OCI-LY3 (cell line): ENCODE measurements around the gene GRIN2D.
"Not testable (repeated sequence)": the region's sequence is repeated elsewhere in the genome, so short reads cannot be mapped to it uniquely, and the experiment has no call there.

Experiments used
- H2AFZ ChIP-seq: fragments of 200-600, 300-600 bp; shearing (Covaris generic); 2 replicates; pipeline ENCODE4 v1.6.0; 2014; ENCODE audit warnings: antibody characterized with exemption, low read depth, low read length
- H3K27ac ChIP-seq: fragments of 200-600, 300-600 bp; sonication (generic); 2 replicates; pipeline ENCODE4 v1.5.1; 2014; ENCODE audit warnings: mild to moderate bottlenecking, low read length, moderate library complexity, mixed read lengths
- H3K27me3 ChIP-seq: fragments of 200-600, 300-600 bp; sonication (generic); 2 replicates; pipeline ENCODE4 v1.6.1; 2014; ENCODE audit warnings: low read depth, low read length, mixed read lengths
- H3K36me3 ChIP-seq: fragments of 200-600, 300-600 bp; sonication (generic); replicated peaks from 2 replicates; pipeline ENCODE3; 2014; ENCODE audit warnings: low read depth, low read length, mixed read lengths
- H3K4me1 ChIP-seq: fragments of 300-600, 200-600 bp; sonication (generic); 2 replicates; pipeline ENCODE4 v1.6.1; 2014; ENCODE audit warnings: low read length, mixed read lengths
- H3K4me2 ChIP-seq: fragments of 200-600, 300-600 bp; sonication (generic); 2 replicates; pipeline ENCODE4 v1.6.1; 2014; ENCODE audit warnings: low read length, mixed read lengths
- H3K4me3 ChIP-seq: fragments of 300-600, 200-600 bp; sonication (generic); 2 replicates; pipeline ENCODE4 v1.5.1; 2014; ENCODE audit warnings: antibody characterized with exemption, mild to moderate bottlenecking, low read length, moderate library complexity
- H3K79me2 ChIP-seq: fragments of 300-600, 200-600 bp; shearing (Covaris generic); 2 replicates; pipeline ENCODE4 v1.6.1; 2014; ENCODE audit warnings: mild to moderate bottlenecking, low read length, mixed read lengths
- H3K9ac ChIP-seq: fragments of 300-600, 200-600 bp; shearing (Covaris generic); 2 replicates; pipeline ENCODE4 v1.6.0; 2014; ENCODE audit warnings: mild to moderate bottlenecking, low read length, moderate library complexity
- H3K9me3 ChIP-seq: fragments of 200-600, 300-600 bp; shearing (Covaris generic); 2 replicates; pipeline ENCODE4 v1.6.1; 2014; ENCODE audit warnings: low read length, mixed read lengths; ENCODE audit not compliant: insufficient read depth
- H4K20me1 ChIP-seq: fragments of 200-600, 300-600 bp; sonication (generic); 2 replicates; pipeline ENCODE4 v1.6.1; 2016; ENCODE audit warnings: low read length, mixed read lengths; ENCODE audit not compliant: insufficient read depth
- EZH2phosphoT487 ChIP-seq: fragments of 200-600 bp; shearing (Covaris generic); IDR thresholded peaks from 2 replicates; pipeline ENCODE4 v1.6.1; 2018; ENCODE audit warnings: antibody characterized with exemption, mixed run types, low read depth
- TF ChIP-seq, protein P1 (sequence below): fragments of 200-600, 300-600 bp; sonication (generic); IDR thresholded peaks from 2 replicates; pipeline ENCODE4 v1.5.1; 2014; ENCODE audit warnings: antibody characterized with exemption, low read length, low read depth

GRIN2D gene

DNA sequence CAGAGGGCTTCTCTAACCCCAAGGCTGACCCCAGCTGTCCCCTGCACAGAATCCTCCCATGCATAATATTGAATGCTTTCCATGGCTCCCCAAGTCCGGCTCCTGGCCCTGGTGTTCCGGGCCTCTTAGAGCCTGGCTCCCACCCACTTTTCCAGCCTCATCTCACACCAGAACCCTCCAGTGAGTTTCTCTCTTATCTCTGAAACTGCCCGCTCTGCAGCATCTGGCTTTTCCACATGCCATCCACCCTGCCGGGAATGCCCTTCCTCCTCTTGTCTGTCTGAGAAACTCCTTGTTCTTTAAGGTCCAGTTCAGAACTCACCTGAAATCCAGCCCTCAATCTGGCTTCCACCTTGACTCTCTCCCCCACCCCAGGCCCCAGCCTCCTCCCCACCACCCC lies 22.5 kb upstream of the GRIN2D start:
- Histone ChIP-seq H3K9ac (no peak overlapping the region), H3K9me3 (no peaks in the 10 kb centered on the region), H3K27ac (no peak overlapping the region), H4K20me1 (no peaks in the 10 kb centered on the region), H3K79me2 (no peaks in the 10 kb centered on the region), H2AFZ (no peak overlapping the region), H3K4me3 (no peak overlapping the region), H3K36me3 (no peaks in the 10 kb centered on the region), H3K27me3 (no peaks in the 10 kb centered on the region), H3K4me1 (no peaks in the 10 kb centered on the region), H3K4me2 (no peak overlapping the region)
- no peak for TF ChIP-seq EZH2phosphoT487
- TF ChIP-seq, protein P1, sequence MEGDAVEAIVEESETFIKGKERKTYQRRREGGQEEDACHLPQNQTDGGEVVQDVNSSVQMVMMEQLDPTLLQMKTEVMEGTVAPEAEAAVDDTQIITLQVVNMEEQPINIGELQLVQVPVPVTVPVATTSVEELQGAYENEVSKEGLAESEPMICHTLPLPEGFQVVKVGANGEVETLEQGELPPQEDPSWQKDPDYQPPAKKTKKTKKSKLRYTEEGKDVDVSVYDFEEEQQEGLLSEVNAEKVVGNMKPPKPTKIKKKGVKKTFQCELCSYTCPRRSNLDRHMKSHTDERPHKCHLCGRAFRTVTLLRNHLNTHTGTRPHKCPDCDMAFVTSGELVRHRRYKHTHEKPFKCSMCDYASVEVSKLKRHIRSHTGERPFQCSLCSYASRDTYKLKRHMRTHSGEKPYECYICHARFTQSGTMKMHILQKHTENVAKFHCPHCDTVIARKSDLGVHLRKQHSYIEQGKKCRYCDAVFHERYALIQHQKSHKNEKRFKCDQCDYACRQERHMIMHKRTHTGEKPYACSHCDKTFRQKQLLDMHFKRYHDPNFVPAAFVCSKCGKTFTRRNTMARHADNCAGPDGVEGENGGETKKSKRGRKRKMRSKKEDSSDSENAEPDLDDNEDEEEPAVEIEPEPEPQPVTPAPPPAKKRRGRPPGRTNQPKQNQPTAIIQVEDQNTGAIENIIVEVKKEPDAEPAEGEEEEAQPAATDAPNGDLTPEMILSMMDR: no peak

DNA sequence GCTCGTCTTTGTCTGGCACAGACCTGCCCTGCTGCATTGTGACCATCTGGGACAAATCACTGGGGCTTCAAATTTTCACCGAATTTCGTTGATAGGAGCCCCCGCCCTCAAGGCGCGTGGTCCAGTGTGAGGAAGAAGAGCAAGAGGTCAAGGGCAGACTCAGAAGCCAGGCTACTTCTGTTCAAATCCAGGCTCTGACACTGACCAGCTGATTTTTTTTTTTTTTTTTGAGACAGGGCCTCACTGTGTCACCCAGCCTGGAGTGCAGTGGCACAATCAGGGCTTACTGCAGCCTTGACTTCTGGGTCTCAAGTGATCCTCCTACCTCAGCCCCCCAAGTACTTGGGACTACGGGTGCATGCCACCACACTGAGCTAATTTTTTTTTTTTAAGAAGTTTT lies 22.1 kb upstream of the GRIN2D start:
- Histone ChIP-seq H3K27ac (no peak overlapping the region), H3K36me3 (no peaks in the 10 kb centered on the region), H3K4me3 (no peak overlapping the region), H3K9me3 (no peaks in the 10 kb centered on the region), H3K27me3 (no peaks in the 10 kb centered on the region), H3K9ac (no peak overlapping the region), H2AFZ (no peak overlapping the region), H4K20me1 (no peaks in the 10 kb centered on the region), H3K4me2 (no peak overlapping the region), H3K4me1 (no peaks in the 10 kb centered on the region), H3K79me2 (no peaks in the 10 kb centered on the region)
- TF ChIP-seq, protein P1: no peak
- no peak for TF ChIP-seq EZH2phosphoT487

DNA sequence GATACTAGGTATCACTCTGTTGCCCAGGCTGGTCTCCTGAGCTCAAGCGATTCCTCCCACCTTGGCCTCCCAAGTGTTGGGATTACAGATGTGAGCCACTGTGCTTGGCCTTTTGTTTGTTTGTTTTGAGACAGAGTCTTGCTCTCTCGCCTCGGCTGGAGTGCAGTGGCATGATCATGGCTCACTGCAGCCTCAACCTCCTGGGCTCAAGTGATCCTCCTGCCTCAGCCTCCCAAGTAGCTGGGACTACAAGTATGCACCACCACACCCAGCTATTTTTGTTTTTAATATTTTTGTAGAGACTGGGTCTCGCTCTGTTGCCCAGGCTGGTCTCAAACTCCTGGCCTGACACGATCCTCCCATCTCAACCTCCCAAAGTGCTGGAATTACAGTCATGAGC lies 21.7 kb upstream of the GRIN2D start:
- H3K27me3 ChIP-seq, H3K4me2 ChIP-seq, H3K27ac ChIP-seq, H3K4me1 ChIP-seq, H3K9me3 ChIP-seq, H4K20me1 ChIP-seq, H3K36me3 ChIP-seq, H3K4me3 ChIP-seq, H3K79me2 ChIP-seq, H3K9ac ChIP-seq, H2AFZ ChIP-seq: not testable (repeated sequence)

DNA sequence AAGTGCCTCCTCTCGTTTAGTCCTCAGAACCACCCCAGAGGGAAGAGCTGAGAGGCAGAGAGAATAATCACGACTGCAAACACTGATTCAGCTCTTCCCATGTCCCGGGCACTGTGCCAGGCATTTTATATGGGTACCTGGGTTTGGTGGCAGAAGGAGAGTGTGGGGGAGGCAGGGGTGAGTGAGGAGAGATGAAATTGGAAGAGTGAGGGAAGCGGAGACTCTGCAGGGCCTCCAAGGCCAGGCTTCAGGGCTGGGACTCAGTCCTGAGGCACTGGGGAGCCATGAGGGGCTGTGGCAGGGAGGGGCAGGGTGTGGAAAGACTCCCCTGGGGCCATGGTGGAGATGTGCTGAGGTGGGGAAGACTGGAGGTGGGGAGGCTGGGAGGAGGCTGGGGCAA lies 20.6 kb upstream of the GRIN2D start:
- no peak overlapping the region for H3K4me2 ChIP-seq
- no peaks in the 10 kb centered on the region for H3K9me3 ChIP-seq
- no peaks in the 10 kb centered on the region for H3K36me3 ChIP-seq
- H2AFZ ChIP-seq: no peak overlapping the region
- no peak overlapping the region for H3K4me3 ChIP-seq
- H3K27ac ChIP-seq: no peak overlapping the region
- no peak overlapping the region for H3K9ac ChIP-seq
- H4K20me1 ChIP-seq: no peaks in the 10 kb centered on the region
- H3K27me3 ChIP-seq: no peaks in the 10 kb centered on the region
- no peak for TF ChIP-seq EZH2phosphoT487
- TF ChIP-seq, protein P1: no peak
- H3K79me2 ChIP-seq: no peaks in the 10 kb centered on the region
- no peaks in the 10 kb centered on the region for H3K4me1 ChIP-seq

DNA sequence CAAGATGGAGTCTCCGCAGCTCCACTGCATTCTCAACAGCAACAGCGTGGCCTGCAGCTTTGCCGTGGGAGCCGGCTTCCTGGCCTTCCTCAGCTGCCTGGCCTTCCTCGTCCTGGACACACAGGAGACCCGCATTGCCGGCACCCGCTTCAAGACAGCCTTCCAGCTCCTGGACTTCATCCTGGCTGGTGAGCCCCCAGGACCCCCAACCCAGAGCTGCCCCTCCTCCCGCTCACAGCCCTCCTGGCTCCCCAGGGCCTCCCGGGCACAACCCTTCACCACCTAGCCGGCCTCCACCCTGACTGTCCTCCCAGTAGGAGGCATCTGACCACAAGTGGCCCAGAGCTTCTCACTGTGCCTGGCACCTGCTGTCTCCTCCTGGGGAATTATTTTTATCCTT lies 19.9 kb upstream of the GRIN2D start:
- no peaks in the 10 kb centered on the region for H3K36me3 ChIP-seq
- H3K27ac ChIP-seq: no peak overlapping the region
- H3K79me2 ChIP-seq: no peaks in the 10 kb centered on the region
- no peak overlapping the region for H3K9ac ChIP-seq
- no peaks in the 10 kb centered on the region for H3K9me3 ChIP-seq
- H2AFZ ChIP-seq: no peak overlapping the region
- H3K4me1 ChIP-seq: no peaks in the 10 kb centered on the region
- no peaks in the 10 kb centered on the region for H4K20me1 ChIP-seq
- no peak overlapping the region for H3K4me2 ChIP-seq
- H3K27me3 ChIP-seq: no peaks in the 10 kb centered on the region
- no peak overlapping the region for H3K4me3 ChIP-seq
- TF ChIP-seq, protein P1: no peak
- no peak for TF ChIP-seq EZH2phosphoT487
